Measurements from ENCODE around the gene C11orf86. TPM values are rescaled to one million over a fixed set of nuclear protein-coding genes. Genes with fewer than 3 reads are reported as not detected.

The C11orf86 gene
- total RNA-seq, 4 donors from 2014 or later, result not detected

GRCh38 chr11:66962247-66962646 lies 12.9 kb upstream of the C11orf86 start:
- H3K27me3 ChIP-seq, result peaks cover 0 to 5% (median 0%) of the 10 kb centered on the region in 4 donors
- DNase-seq (ENCODE audit: extremely low spot score), result no peak
- no peak for TF ChIP-seq POLR2AphosphoS5 (IDR thresholded peaks at IDR 0.05)
- TF ChIP-seq POLR2A (IDR thresholded peaks at IDR 0.05; ENCODE audit: low read depth), result no peak
- no peak for TF ChIP-seq EP300 (IDR thresholded peaks at IDR 0.05)
- TF ChIP-seq, protein P1, sequence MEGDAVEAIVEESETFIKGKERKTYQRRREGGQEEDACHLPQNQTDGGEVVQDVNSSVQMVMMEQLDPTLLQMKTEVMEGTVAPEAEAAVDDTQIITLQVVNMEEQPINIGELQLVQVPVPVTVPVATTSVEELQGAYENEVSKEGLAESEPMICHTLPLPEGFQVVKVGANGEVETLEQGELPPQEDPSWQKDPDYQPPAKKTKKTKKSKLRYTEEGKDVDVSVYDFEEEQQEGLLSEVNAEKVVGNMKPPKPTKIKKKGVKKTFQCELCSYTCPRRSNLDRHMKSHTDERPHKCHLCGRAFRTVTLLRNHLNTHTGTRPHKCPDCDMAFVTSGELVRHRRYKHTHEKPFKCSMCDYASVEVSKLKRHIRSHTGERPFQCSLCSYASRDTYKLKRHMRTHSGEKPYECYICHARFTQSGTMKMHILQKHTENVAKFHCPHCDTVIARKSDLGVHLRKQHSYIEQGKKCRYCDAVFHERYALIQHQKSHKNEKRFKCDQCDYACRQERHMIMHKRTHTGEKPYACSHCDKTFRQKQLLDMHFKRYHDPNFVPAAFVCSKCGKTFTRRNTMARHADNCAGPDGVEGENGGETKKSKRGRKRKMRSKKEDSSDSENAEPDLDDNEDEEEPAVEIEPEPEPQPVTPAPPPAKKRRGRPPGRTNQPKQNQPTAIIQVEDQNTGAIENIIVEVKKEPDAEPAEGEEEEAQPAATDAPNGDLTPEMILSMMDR (IDR thresholded peaks at IDR 0.05), result no peak
- H3K4me3 ChIP-seq, result no peak overlapping the region
- H3K36me3 ChIP-seq, result no peaks in the 10 kb centered on the region
- intact Hi-C loops (cut with DNase I), result no loop called here
- 95% methylated on average over 2 of the region's 2 CpGs for WGBS
- H3K27ac ChIP-seq (replicated peaks in 1 of 4), result no peak overlapping the region
- no peaks in the 10 kb centered on the region for H3K9me3 ChIP-seq
- H3K4me1 ChIP-seq, result peaks cover 12 to 16% (median 13%) of the 10 kb centered on the region in 4 donors

GRCh38 chr11:66962801-66963200 lies 12.3 kb upstream of the C11orf86 start:
- TF ChIP-seq EP300 (IDR thresholded peaks at IDR 0.05) (no peak), POLR2A (IDR thresholded peaks at IDR 0.05; ENCODE audit: low read depth) (no peak), POLR2AphosphoS5 (IDR thresholded peaks at IDR 0.05) (no peak)
- TF ChIP-seq, protein P1 (IDR thresholded peaks at IDR 0.05), result no peak
- intact Hi-C loops (cut with DNase I), result no loop called here
- no peak for DNase-seq (ENCODE audit: extremely low spot score)
- WGBS, result 93% methylated on average over 5 of the region's 5 CpGs
- H3K4me3 ChIP-seq, result no peak overlapping the region
- H3K27me3 ChIP-seq, result peaks cover 0 to 5% (median 0%) of the 10 kb centered on the region in 4 donors
- H3K27ac ChIP-seq (replicated peaks in 1 of 4), result no peak overlapping the region
- no peaks in the 10 kb centered on the region for H3K9me3 ChIP-seq
- no peaks in the 10 kb centered on the region for H3K36me3 ChIP-seq
- H3K4me1 ChIP-seq, result peaks cover 6 to 10% (median 8%) of the 10 kb centered on the region in 4 donors

- Histone ChIP-seq H3K9me3 (no peaks in the 10 kb centered on the region), H3K4me1 (peaks cover 0 to under 1% (median 0%) of the 10 kb centered on the region in 4 donors), H3K27me3 (peaks cover 0 to 5% (median 0%) of the 10 kb centered on the region in 4 donors), H3K27ac (replicated peaks in 1 of 4) (no peak overlapping the region), H3K4me3 (no peak overlapping the region), H3K36me3 (no peaks in the 10 kb centered on the region)
- TF ChIP-seq, protein P1 (IDR thresholded peaks at IDR 0.05), result no peak
- TF ChIP-seq EP300 (IDR thresholded peaks at IDR 0.05), result no peak
- TF ChIP-seq POLR2AphosphoS5 (IDR thresholded peaks at IDR 0.05), result no peak
- intact Hi-C loops (cut with DNase I), result no loop called here
- no peak for DNase-seq (ENCODE audit: extremely low spot score)
- WGBS, result 74% methylated on average over 3 of the region's 3 CpGs
Observed at GRCh38 chr11:66964495-66964894, 10.6 kb upstream of the C11orf86 start.

DNA sequence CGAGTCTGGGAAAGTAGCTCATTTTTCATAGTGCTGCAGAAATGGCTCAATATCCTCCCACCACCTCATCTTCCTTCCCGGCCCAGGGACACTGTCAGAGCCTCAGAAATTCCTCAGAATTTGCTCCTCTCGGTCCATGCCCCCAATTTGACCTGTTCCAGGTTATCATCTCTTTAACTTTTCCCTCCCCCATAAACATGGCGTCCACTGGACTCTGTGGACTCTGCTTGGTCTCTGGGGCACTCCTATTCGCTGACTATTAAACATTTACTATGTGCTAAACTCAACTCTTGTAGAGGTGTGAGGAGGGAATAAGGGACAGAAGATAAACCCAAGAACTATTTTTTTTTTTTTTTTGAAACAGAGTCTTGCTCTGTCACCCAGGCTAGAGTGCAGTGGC lies 8.8 kb upstream of the C11orf86 start:
- TF ChIP-seq POLR2A (IDR thresholded peaks at IDR 0.05; ENCODE audit: low read depth) (no peak), EP300 (IDR thresholded peaks at IDR 0.05) (no peak), POLR2AphosphoS5 (IDR thresholded peaks at IDR 0.05) (no peak)
- TF ChIP-seq, protein P1 (IDR thresholded peaks at IDR 0.05), result no peak
- no peak for DNase-seq (ENCODE audit: extremely low spot score)
- Histone ChIP-seq H3K36me3 (no peaks in the 10 kb centered on the region), H3K27ac (replicated peaks in 1 of 4) (no peak overlapping the region), H3K4me3 (no peak overlapping the region), H3K9me3 (no peaks in the 10 kb centered on the region), H3K4me1 (peaks cover 0 to 3% (median 0%) of the 10 kb centered on the region in 4 donors), H3K27me3 (peaks cover 0 to 5% (median 0%) of the 10 kb centered on the region in 4 donors)
- 82% methylated on average over 5 of the region's 5 CpGs for WGBS
- intact Hi-C loops (cut with DNase I), result no loop called here
